Loucy (cell line): Measurements from ENCODE around the gene PADI4.
A peak's percentile ranks its signal among the peaks of the same experiment; 100 is the strongest.

ENCODE experiments used
- H2AFZ ChIP-seq: fragments of 200-600 bp; sonication (generic); 2 replicates; pipeline ENCODE4 v1.6.0; 2016; ENCODE audit warnings: antibody characterized with exemption, mild to moderate bottlenecking, low read length, moderate library complexity
- H3F3A ChIP-seq: fragments of 200-600 bp; 2 replicates; pipeline ENCODE4 v1.6.0; 2016; ENCODE audit warnings: antibody characterized with exemption, low read depth, mild to moderate bottlenecking
- H3K27me3 ChIP-seq: fragments of 200-600 bp; sonication (generic); 2 replicates; pipeline ENCODE4 v1.6.1; 2014; ENCODE audit warnings: low read length, mild to moderate bottlenecking; ENCODE audit not compliant: insufficient read depth, poor library complexity, severe bottlenecking
- H3K36me3 ChIP-seq: fragments of 200-600 bp; sonication (generic); 2 replicates; pipeline ENCODE4 v1.6.1; 2016; ENCODE audit warnings: low read length; ENCODE audit not compliant: insufficient read depth
- H3K4me1 ChIP-seq: fragments of 200-600 bp; sonication (generic); 2 replicates; pipeline ENCODE4 v1.5.1; 2014; ENCODE audit warnings: low read length, mild to moderate bottlenecking; ENCODE audit not compliant: insufficient read depth, poor library complexity, severe bottlenecking
- H3K4me2 ChIP-seq: fragments of 200-600 bp; sonication (generic); 2 replicates; pipeline ENCODE4 v1.6.0; 2014; ENCODE audit warnings: antibody characterized with exemption, low read length, low read depth, mild to moderate bottlenecking; ENCODE audit not compliant: poor library complexity, severe bottlenecking
- H3K4me3 ChIP-seq: fragments of 200-600 bp; sonication (generic); 2 replicates; pipeline ENCODE4 v1.5.1; 2014; ENCODE audit warnings: low read length, mild to moderate bottlenecking, mixed read lengths; ENCODE audit not compliant: poor library complexity, severe bottlenecking
- H3K79me2 ChIP-seq: fragments of 200-600 bp; sonication (generic); 2 replicates; pipeline ENCODE4 v1.6.1; 2014; ENCODE audit warnings: low read length; ENCODE audit not compliant: insufficient read depth
- H3K9ac ChIP-seq: fragments of 200-600 bp; sonication (generic); 2 replicates; pipeline ENCODE4 v1.6.0; 2014; ENCODE audit warnings: mild to moderate bottlenecking, low read depth, low read length, moderate library complexity; ENCODE audit not compliant: poor library complexity, severe bottlenecking
- H3K9me2 ChIP-seq: fragments of 200-600 bp; sonication (generic); replicated peaks from 2 replicates; pipeline ENCODE4 v1.6.1; 2016; ENCODE audit warnings: low read depth, low read length, mixed read lengths
- H3K9me3 ChIP-seq: fragments of 200-600 bp; sonication (generic); 2 replicates; pipeline ENCODE4 v1.6.1; 2014; ENCODE audit warnings: mild to moderate bottlenecking, antibody characterized with exemption, low read length, low read depth; ENCODE audit not compliant: insufficient read depth
- H4K20me1 ChIP-seq: fragments of 200-600 bp; sonication (generic); 2 replicates; pipeline ENCODE4 v1.6.0; 2014; ENCODE audit warnings: antibody characterized with exemption, low read length, mild to moderate bottlenecking; ENCODE audit not compliant: insufficient read depth, poor library complexity, severe bottlenecking
- CTCF ChIP-seq: fragments of 200-600 bp; sonication (generic); conservative IDR thresholded peaks from 2 replicates; pipeline ENCODE4 v1.5.1; 2014; ENCODE audit warnings: mild to moderate bottlenecking, antibody characterized with exemption, low read length
- EZH2phosphoT487 ChIP-seq: fragments of 200-600 bp; IDR thresholded peaks from 2 replicates; pipeline ENCODE4 v1.6.1; 2018; ENCODE audit warnings: antibody characterized with exemption, mild to moderate bottlenecking, moderate library complexity, borderline replicate concordance

Gene PADI4

GRCh38 chr1:17280894-17281293, 27.1 kb upstream of the PADI4 start:
- Histone ChIP-seq H3K4me3 (no peak overlapping the region), H3K36me3 (no peaks in the 10 kb centered on the region), H3F3A (no peaks in the 10 kb centered on the region), H3K9me2 (no peaks in the 10 kb centered on the region), H3K4me1 (no peaks in the 10 kb centered on the region), H3K9ac (no peak overlapping the region), H4K20me1 (no peaks in the 10 kb centered on the region), H3K4me2 (no peak overlapping the region), H3K9me3 (no peaks in the 10 kb centered on the region), H2AFZ (no peak overlapping the region), H3K79me2 (no peaks in the 10 kb centered on the region), H3K27me3 (no peaks in the 10 kb centered on the region)
- TF ChIP-seq CTCF (no peak), EZH2phosphoT487 (no peak)

GRCh38 chr1:17281775-17282181, 26.2 kb upstream of the PADI4 start:
- no peaks in the 10 kb centered on the region for H3K9me2 ChIP-seq
- H3F3A ChIP-seq: no peaks in the 10 kb centered on the region
- H3K4me1 ChIP-seq: no peaks in the 10 kb centered on the region
- H2AFZ ChIP-seq: peak overlapping the region; percentile 29; the same call in 1 of the 2 replicates
- no peaks in the 10 kb centered on the region for H3K27me3 ChIP-seq
- no peak overlapping the region for H3K9ac ChIP-seq
- TF ChIP-seq EZH2phosphoT487: no peak
- TF ChIP-seq CTCF: no peak
- H3K4me3 ChIP-seq: no peak overlapping the region
- no peaks in the 10 kb centered on the region for H3K9me3 ChIP-seq
- H3K79me2 ChIP-seq: no peaks in the 10 kb centered on the region
- no peaks in the 10 kb centered on the region for H4K20me1 ChIP-seq
- H3K4me2 ChIP-seq: no peak overlapping the region
- H3K36me3 ChIP-seq: no peaks in the 10 kb centered on the region

- H4K20me1 ChIP-seq: no peaks in the 10 kb centered on the region
- H3K4me2 ChIP-seq: no peak overlapping the region
- H3K4me3 ChIP-seq: no peak overlapping the region
- no peaks in the 10 kb centered on the region for H3K9me3 ChIP-seq
- no peaks in the 10 kb centered on the region for H3K27me3 ChIP-seq
- no peak overlapping the region for H2AFZ ChIP-seq
- H3F3A ChIP-seq: no peaks in the 10 kb centered on the region
- no peaks in the 10 kb centered on the region for H3K9me2 ChIP-seq
- H3K79me2 ChIP-seq: no peaks in the 10 kb centered on the region
- no peak overlapping the region for H3K9ac ChIP-seq
- TF ChIP-seq CTCF: no peak
- no peak for TF ChIP-seq EZH2phosphoT487
- no peaks in the 10 kb centered on the region for H3K36me3 ChIP-seq
- no peaks in the 10 kb centered on the region for H3K4me1 ChIP-seq
These were observed 25.2 kb upstream of the PADI4 start for GRCh38 chr1:17282836-17283235.
